CD4-positive, CD25-positive, alpha-beta regulatory T cell (primary cell): Measurements from ENCODE around the gene PLCB1. TPM values are rescaled to one million over a fixed set of nuclear protein-coding genes. Genes with fewer than 3 reads are reported as not detected.

Experiments used
- ATAC-seq, 2 donors: fragments of 150-1000 bp; cut with Tn5 transposase; one replicate each; pipeline ENCODE4 v1.10.0; 2021; ENCODE audit warnings: low read depth in 2 of 2, moderate number of reproducible peaks in 2 of 2, moderate library complexity in 1 of 2
- DNase-seq, 3 donors: peaks; one replicate each; pipeline versions ENCODE4 v3.0.0 to v3.0.0-alpha.2; 2012 to 2022; ENCODE audit warnings: mixed read lengths in 1 of 3
- H3K27ac ChIP-seq: one replicate; pipeline ENCODE4 v1.7.0; 2013; ENCODE audit warnings: mild to moderate bottlenecking, low read length; ENCODE audit not compliant: insufficient read depth, poor library complexity, severe bottlenecking
- H3K27me3 ChIP-seq: one replicate; pipeline ENCODE4 v1.7.0; 2013; ENCODE audit warnings: low read length; ENCODE audit not compliant: control insufficient read depth, insufficient read depth
- H3K36me3 ChIP-seq: one replicate; pipeline ENCODE4 v1.7.0; 2013; ENCODE audit warnings: mild to moderate bottlenecking, low read length, moderate library complexity; ENCODE audit not compliant: control insufficient read depth, insufficient read depth
- H3K4me1 ChIP-seq: 2 replicates; pipeline ENCODE4 v1.7.0; 2013; ENCODE audit warnings: mild to moderate bottlenecking, low read length; ENCODE audit not compliant: insufficient read depth, control insufficient read depth, poor library complexity, severe bottlenecking
- H3K4me3 ChIP-seq: one replicate; pipeline ENCODE4 v1.7.0; 2013; ENCODE audit warnings: low read depth, mild to moderate bottlenecking, low read length, moderate library complexity
- H3K9me3 ChIP-seq, 2 experiments: 1 replicate in 1 of 2; 2 replicates in 1 of 2; pipeline ENCODE4 v1.7.0; 2013; ENCODE audit warnings: low read length in 2 of 2, mild to moderate bottlenecking in 1 of 2, moderate library complexity in 1 of 2; ENCODE audit not compliant: control insufficient read depth in 2 of 2
- H3K27ac Mint-ChIP-seq, 3 donors: one replicate each; pipeline ENCODE4 v1.8.0; 2020 to 2022; ENCODE audit warnings: mild to moderate bottlenecking in 3 of 3, mixed read lengths in 3 of 3, moderate library complexity in 2 of 3
- H3K27me3 Mint-ChIP-seq: one replicate; pipeline ENCODE4 v1.8.0; 2022; ENCODE audit warnings: mild to moderate bottlenecking, mixed read lengths
- H3K36me3 Mint-ChIP-seq: one replicate; pipeline ENCODE4 v1.8.0; 2020; ENCODE audit warnings: mixed read lengths
- H3K4me1 Mint-ChIP-seq, 4 donors: one replicate each; pipeline ENCODE4 v1.8.0; 2020 to 2022; ENCODE audit warnings: mixed read lengths in 4 of 4, mild to moderate bottlenecking in 1 of 4
- H3K4me3 Mint-ChIP-seq, 4 donors: one replicate each; pipeline ENCODE4 v1.8.0; 2020 to 2022; ENCODE audit warnings: mild to moderate bottlenecking in 4 of 4, mixed read lengths in 4 of 4, moderate library complexity in 3 of 4
- H3K9me3 Mint-ChIP-seq, 7 donors: one replicate each; pipeline ENCODE4 v1.8.0; 2020 to 2022; ENCODE audit warnings: mixed read lengths in 7 of 7, mild to moderate bottlenecking in 3 of 7, moderate library complexity in 2 of 7
- polyA plus RNA-seq, 4 donors: library from polyadenylated mRNA; unstranded; fragments of 300-500 nt; fragmentation: Illumina TruSeq; gene quantifications; one replicate each; pipeline ENCODE4 v1.2.3, GENCODE V29; 2021
- total RNA-seq: library from RNA; stranded (reverse); gene quantifications from one replicate; pipeline ENCODE4 v1.2.3, GENCODE V29; 2022

Gene PLCB1
- total and polyA plus RNA-seq, 5 donors from 2014 or later = 0.17 to 1.8 (median 0.44) TPM; not detected in 2

DNA sequence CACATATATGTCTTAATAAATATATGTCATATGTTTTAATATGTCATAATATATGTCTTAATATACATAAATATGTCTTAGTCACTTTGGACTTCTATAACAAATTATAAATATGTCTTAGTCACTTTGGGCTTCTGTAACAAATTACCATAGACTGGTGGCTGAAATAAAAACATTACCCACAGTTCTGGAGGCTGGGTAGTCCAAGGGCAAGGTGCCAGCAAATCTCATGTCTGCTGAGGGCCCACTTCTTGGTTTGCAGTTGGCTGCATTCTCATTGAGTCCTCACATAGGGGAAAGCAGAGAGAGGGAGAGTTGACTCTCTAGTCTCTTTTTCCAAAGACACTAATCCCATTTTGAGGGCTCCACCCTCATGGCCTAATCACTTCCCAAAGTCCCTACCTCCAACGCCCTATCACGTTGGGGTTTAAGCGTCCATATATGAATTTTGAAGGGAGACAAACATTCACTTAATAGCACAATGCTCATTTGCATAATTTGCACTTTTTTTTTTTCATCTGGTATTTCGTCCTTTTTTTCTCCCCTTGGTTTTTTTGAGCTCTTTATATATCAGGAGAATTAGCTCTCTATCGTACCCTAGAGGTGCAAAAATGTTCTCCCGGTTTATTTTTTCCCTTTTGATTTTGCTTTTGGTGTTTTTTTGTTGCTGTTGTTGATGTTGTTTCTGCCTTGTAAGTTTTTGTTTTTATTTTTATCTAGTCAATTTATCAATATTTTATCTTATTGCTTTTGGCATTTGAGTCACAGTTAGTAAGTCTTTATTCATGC lies 266.4 kb downstream of the PLCB1 start:
- H3K4me1 ChIP-seq = no peaks in the 10 kb centered on the region
- H3K9me3 ChIP-seq = no peaks in the 10 kb centered on the region
- Mint-ChIP-seq H3K27ac (no peak overlapping the region), H3K4me3 (no peak overlapping the region), H3K4me1 (no peaks in the 10 kb centered on the region), H3K27me3 (peaks cover 6% of the 10 kb centered on the region), H3K36me3 (no peaks in the 10 kb centered on the region), H3K9me3 (no peaks in the 10 kb centered on the region)
- no peaks in the 10 kb centered on the region for H3K27me3 ChIP-seq
- no peak for ATAC-seq
- DNase-seq = no peak
- no peak overlapping the region for H3K4me3 ChIP-seq
- no peak overlapping the region for H3K27ac ChIP-seq
- H3K36me3 ChIP-seq = no peaks in the 10 kb centered on the region

DNA sequence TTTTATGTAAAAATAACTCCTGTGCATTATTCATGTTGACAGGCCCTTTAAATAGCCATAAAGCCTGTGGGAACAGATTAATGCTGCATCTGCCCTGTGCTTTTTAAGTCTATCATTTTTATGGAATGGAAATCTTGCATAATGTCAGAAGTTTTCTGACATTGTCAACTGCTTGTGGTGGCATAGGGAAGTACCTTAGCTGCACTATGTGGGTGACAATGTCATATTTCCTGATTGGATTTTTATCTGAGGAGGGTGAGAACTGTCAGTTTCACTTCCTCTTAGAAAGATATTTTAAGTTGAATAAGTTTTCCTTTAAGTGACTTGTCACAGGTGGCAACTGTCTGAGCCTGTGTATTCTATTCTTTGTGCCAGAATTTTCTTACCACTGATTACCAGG lies 267.9 kb downstream of the PLCB1 start:
- Mint-ChIP-seq H3K36me3 (no peaks in the 10 kb centered on the region), H3K27me3 (peaks cover 6% of the 10 kb centered on the region), H3K27ac (no peak overlapping the region), H3K4me1 (no peaks in the 10 kb centered on the region), H3K4me3 (no peak overlapping the region), H3K9me3 (no peaks in the 10 kb centered on the region)
- ATAC-seq (peak in 1 of 2 donors; percentile 31), DNase-seq (peak in 1 of 3 donors; percentile 1)
- Histone ChIP-seq H3K4me3 (no peak overlapping the region), H3K27ac (no peak overlapping the region), H3K27me3 (no peaks in the 10 kb centered on the region), H3K4me1 (no peaks in the 10 kb centered on the region), H3K9me3 (no peaks in the 10 kb centered on the region), H3K36me3 (no peaks in the 10 kb centered on the region)

DNA sequence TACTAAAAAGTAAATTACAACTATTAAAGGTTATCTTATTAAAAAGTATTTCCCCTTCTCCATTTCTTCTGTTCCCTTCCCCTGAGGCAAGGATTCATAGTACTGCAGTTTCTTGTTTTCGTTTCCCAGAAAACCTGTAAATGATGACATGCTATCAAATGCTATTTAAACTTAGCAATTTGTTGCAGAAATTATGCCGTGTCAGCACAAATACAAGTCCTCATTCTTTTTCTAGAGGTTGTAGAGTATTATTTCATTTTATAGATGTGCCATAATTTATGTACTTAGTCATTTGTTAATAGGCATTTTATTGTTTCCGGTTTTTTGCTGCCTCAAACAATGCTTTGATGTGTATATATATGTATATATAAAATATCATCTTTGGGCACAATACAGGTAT lies 268.4 kb downstream of the PLCB1 start:
- no peaks in the 10 kb centered on the region for H3K36me3 ChIP-seq
- no peaks in the 10 kb centered on the region for H3K27me3 ChIP-seq
- Mint-ChIP-seq H3K4me1 (no peaks in the 10 kb centered on the region), H3K9me3 (no peaks in the 10 kb centered on the region), H3K36me3 (no peaks in the 10 kb centered on the region), H3K27ac (no peak overlapping the region), H3K27me3 (peaks cover 6% of the 10 kb centered on the region), H3K4me3 (no peak overlapping the region)
- no peak overlapping the region for H3K4me3 ChIP-seq
- no peaks in the 10 kb centered on the region for H3K4me1 ChIP-seq
- no peak overlapping the region for H3K27ac ChIP-seq
- no peak for ATAC-seq
- no peak for DNase-seq
- H3K9me3 ChIP-seq = no peaks in the 10 kb centered on the region

- DNase-seq (no peak), ATAC-seq (no peak)
- Mint-ChIP-seq H3K36me3 (no peaks in the 10 kb centered on the region), H3K27me3 (peaks cover 6% of the 10 kb centered on the region), H3K9me3 (no peaks in the 10 kb centered on the region), H3K4me3 (no peak overlapping the region), H3K4me1 (no peaks in the 10 kb centered on the region), H3K27ac (no peak overlapping the region)
- Histone ChIP-seq H3K9me3 (no peaks in the 10 kb centered on the region), H3K4me1 (no peaks in the 10 kb centered on the region), H3K27ac (no peak overlapping the region), H3K36me3 (no peaks in the 10 kb centered on the region), H3K4me3 (no peak overlapping the region), H3K27me3 (no peaks in the 10 kb centered on the region)
These were observed 269.5 kb downstream of the PLCB1 start for GRCh38 chr20:8401556-8401955.

GRCh38 chr20:8402798-8403197 lies 270.7 kb downstream of the PLCB1 start:
- no peak overlapping the region for H3K27ac ChIP-seq
- no peaks in the 10 kb centered on the region for H3K36me3 ChIP-seq
- H3K4me3 Mint-ChIP-seq = no peak overlapping the region
- DNase-seq (no peak), ATAC-seq (no peak)
- H3K27me3 ChIP-seq = no peaks in the 10 kb centered on the region
- H3K4me1 ChIP-seq = no peaks in the 10 kb centered on the region
- no peak overlapping the region for H3K4me3 ChIP-seq
- no peaks in the 10 kb centered on the region for H3K9me3 Mint-ChIP-seq
- peaks cover 6% of the 10 kb centered on the region for H3K27me3 Mint-ChIP-seq
- no peaks in the 10 kb centered on the region for H3K9me3 ChIP-seq
- H3K36me3 Mint-ChIP-seq = no peaks in the 10 kb centered on the region
- no peak overlapping the region for H3K27ac Mint-ChIP-seq
- no peaks in the 10 kb centered on the region for H3K4me1 Mint-ChIP-seq

DNA sequence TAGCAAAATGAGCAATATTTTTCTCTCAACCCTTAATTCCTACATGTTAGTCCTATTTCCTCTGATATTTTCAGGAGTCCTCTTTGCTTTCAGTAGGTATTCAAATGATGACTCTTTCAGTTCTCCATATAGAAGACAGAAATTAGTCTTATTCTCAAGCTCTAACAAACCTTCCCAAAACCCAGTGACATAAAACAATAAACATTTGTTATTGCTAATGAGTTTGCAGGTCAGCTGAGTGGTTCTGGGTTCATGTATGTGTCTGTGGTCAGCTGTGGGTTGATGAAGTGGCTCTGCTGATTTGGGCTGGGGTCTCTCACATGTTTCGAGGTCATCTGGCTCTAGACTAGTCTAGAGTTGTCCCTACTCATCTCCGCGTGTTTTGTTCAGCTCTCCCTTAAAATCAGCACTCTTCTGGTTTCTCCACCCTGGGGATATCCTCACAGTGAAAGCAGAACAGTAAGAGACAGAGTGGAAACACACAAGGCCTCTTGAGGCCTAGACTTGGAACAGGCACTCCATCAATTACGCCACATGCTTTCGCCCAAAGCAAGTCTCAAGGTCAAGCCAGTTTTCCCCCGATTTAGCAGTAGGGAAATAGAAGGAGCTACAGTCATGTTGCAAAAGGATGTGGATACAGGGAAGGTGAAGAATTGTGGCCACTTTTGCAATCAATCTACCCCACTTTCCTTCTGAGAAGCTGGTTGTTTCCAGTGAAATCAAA lies 273.0 kb downstream of the PLCB1 start:
- Mint-ChIP-seq H3K27me3 (peaks cover 6% of the 10 kb centered on the region), H3K4me1 (no peaks in the 10 kb centered on the region), H3K9me3 (no peaks in the 10 kb centered on the region), H3K27ac (no peak overlapping the region), H3K36me3 (no peaks in the 10 kb centered on the region), H3K4me3 (no peak overlapping the region)
- Histone ChIP-seq H3K9me3 (no peaks in the 10 kb centered on the region), H3K27me3 (no peaks in the 10 kb centered on the region), H3K27ac (no peak overlapping the region), H3K36me3 (no peaks in the 10 kb centered on the region), H3K4me3 (no peak overlapping the region), H3K4me1 (no peaks in the 10 kb centered on the region)
- ATAC-seq (no peak), DNase-seq (no peak)

DNA sequence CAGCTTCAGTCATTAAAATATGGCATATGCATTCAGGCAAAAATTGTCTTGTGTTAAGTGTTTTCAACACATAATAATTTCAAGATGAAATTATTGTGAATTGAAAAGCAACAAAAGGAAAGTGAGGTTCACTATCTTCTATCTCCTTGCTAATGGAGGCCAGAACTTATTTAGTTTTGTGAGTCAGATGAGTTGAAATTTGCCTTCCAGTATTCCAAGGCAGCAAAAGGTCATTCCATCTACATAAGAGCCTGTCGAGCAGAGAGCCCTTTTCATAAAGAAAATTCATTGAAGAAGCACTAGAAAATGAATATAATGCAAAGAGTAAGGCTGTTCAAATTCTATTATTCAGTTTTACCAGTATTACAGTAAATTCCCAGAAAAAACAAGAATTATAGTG lies 274.3 kb downstream of the PLCB1 start:
- H3K9me3 ChIP-seq = no peaks in the 10 kb centered on the region
- no peaks in the 10 kb centered on the region for H3K4me1 Mint-ChIP-seq
- no peak overlapping the region for H3K4me3 ChIP-seq
- no peak for ATAC-seq
- no peaks in the 10 kb centered on the region for H3K36me3 Mint-ChIP-seq
- no peaks in the 10 kb centered on the region for H3K27me3 ChIP-seq
- H3K4me1 ChIP-seq = no peaks in the 10 kb centered on the region
- no peaks in the 10 kb centered on the region for H3K27me3 Mint-ChIP-seq
- H3K9me3 Mint-ChIP-seq = no peaks in the 10 kb centered on the region
- no peak overlapping the region for H3K4me3 Mint-ChIP-seq
- no peak for DNase-seq
- no peaks in the 10 kb centered on the region for H3K36me3 ChIP-seq
- no peak overlapping the region for H3K27ac Mint-ChIP-seq
- H3K27ac ChIP-seq = no peak overlapping the region
